CD4-positive, alpha-beta T cell treated with Interleukin-12 subunit alpha and Interleukin-12 subunit beta, for 1 hour (primary cell): ENCODE data around the gene PARL.
"Not testable (repeated sequence)": the region's sequence is repeated elsewhere in the genome, so short reads cannot be mapped to it uniquely, and the experiment has no call there.

Source experiments
- DNase-seq: peaks from one replicate; pipeline ENCODE4 v3.0.0-alpha.2; 2020

The PARL gene

GRCh38 chr3:183904833-183905780 is 20.4 kb upstream of the PARL start:
- DNase-seq, result no peak

DNA sequence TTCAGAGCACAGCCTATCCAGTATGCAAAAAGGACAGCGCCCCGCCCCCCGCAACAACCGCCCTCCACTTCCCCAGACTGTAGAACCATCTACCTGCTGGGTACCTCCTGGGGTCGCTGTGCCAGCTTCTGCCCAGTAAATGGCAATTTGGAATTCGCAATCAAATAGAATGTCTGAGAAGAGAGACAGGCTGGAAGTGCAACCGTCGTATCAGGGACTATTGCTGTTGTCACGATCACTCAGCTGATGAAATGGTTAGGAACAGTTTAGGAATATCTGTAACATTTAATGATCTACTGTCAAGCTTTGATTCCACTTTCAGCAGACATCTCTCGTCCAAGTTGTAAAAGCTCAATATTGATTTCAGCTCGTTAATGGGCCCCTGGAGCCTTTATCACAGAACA is 13.3 kb upstream of the PARL start:
- DNase-seq, result no peak

- DNase-seq, result no peak
Observed at GRCh38 chr3:183897606-183898005, 12.9 kb upstream of the PARL start.

DNA sequence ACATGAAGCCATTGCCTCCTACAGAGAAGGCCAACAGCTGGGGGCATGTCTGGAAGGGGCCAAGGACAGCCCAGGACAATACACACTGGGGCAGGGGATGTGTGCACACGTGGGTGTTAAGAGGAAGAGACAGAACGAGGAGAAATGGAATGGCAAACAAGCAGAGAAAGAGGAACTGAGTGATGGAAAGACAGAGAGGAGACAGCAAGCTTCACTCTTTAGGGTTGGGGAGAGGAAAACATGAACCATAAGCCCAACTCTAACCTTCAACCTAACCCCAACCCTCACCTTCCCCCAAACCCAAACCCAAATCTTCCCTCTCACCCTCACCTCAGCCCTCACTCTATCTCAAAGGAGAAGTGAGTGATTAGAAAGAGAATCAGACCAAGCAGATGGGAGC is 11.9 kb upstream of the PARL start:
- no peak for DNase-seq

DNA sequence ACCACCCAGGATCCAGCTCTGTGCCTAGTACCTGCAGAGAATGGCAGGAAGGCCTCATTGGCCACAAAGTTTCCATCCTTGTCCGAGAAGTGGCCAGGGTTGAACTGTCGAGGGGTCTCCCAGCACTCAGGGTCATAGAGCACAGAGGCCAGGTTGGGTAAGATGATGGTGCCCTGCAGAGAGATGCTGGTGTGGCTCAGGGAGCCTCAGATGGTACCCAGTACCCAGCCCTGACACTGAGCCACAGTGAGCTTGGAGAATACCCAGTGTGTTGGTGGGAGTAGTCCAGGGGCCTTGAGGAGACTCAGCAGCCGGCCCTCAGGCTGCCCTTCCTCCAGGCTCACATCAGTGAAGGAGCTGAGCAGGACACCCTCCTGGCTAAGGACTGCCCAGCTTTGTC is 11.5 kb upstream of the PARL start:
- no peak for DNase-seq

GRCh38 chr3:183895774-183896173 is 11.1 kb upstream of the PARL start:
- DNase-seq, result no peak

DNA sequence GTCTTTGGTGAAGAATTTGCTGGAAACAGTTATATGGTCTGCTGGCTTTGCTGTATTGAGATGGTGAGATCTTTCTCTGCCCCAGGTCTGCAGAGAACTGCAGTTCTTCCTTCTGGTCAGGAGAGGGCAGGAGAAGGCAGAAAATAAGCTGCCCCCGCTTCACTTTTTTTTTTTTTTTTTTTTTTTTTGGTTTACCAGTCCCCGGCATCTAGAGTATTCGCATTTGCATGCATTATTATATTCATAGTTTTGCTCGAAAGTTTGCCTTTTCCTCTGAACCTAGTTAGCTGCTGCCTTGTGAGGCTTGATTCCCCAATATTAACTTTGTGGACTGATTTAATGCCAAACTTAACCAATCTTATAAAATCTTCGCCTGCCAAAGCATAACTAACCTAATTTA is 10.6 kb upstream of the PARL start:
- peak; percentile 68 for DNase-seq

DNA sequence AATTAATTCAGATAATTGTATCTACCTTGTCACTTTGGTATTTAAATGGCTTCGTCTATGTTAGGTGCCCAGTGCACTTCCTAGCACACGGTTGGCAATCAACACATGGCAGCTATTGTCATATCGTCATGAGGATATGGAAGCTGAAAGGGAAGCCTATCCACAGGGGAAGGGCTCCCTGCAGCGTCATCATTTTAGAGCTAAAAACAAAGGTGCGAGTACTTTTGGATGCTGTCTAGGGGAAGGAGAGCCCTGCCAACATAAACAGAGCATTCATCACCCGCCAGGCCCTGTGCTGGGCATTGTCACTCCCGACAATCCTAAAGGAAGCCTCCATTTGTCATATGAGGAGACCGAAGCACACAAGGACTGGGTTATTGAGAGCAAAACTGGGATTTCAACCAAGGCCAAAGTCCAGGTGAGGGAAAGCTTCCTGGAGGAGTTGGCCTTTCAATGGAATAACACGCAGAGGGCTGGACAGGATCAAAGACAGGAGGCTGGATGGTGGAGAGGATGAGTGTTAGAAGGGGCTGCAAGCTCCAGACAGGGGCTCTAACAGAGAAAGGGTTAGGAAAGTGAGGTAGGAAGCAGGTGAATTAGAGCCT is 8.0 kb upstream of the PARL start:
- DNase-seq, result no peak

GRCh38 chr3:183885766-183886165 is 1.1 kb upstream of the PARL start:
- no peak for DNase-seq

- DNase-seq, result no peak
Observed at GRCh38 chr3:183884097-183884426, 618 bp downstream of the PARL start.

GRCh38 chr3:183883291-183884096 is 1.2 kb downstream of the PARL start:
- DNase-seq, result no peak

GRCh38 chr3:183880121-183880520 is 4.6 kb downstream of the PARL start:
- no peak for DNase-seq

DNA sequence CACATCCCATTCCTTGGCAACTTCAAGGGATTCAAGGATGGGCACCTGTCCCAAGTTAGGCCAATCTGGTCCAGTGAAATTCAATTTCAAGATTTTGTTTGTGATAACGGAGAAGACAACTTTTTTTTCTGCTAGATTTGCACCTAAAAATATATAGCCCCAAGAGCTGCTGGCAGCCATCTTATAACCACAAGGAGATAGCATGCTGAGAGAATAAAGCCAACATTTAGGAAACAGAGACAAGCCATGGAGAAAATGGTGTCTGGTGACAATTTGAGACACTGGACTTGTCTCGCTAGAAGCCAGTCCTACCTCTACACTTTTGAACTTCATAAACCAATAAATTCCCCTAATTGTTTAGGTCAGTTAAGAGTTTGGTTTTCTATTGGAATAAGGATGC is 5.4 kb downstream of the PARL start:
- DNase-seq, result no peak

DNA sequence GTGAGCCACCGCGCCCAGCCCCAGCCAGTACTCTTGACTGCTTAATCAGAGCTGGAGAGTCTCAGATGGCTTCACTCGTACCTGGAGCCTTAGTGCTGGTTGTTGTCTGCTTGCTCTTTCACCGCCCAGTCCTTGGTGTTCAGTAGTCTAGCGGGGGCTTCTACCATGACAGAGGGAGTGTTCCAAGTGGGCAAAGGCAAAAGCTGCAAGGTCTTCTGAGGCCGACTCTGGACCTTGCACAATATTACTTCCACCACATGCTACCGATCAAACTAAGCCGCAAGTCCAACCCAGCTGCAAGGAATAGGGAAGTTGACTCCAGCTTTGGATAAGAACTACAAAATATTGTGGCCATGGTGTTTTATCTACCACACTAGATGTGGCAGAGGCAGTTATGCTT is 6.6 kb downstream of the PARL start:
- DNase-seq, result peak; percentile 7

DNA sequence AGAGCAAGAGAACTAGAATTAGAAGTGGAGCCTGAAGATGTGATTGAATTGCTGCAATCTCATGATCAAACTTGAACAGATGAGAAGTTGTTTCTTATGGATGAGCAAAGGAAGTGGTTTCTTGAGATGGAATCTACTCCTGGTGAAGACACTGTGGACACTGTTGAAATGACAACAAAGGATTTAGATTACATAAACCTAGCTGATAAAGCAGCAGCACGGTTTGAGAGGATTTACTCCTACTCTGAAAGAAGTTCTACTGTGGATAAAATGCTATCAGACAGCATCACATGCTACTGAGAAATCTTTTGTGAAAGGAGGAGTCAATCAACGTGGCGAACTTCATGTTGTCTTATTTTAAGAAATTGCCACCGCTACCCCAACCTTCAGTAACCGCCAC is 7.5 kb downstream of the PARL start:
- DNase-seq, result not testable (repeated sequence)

DNA sequence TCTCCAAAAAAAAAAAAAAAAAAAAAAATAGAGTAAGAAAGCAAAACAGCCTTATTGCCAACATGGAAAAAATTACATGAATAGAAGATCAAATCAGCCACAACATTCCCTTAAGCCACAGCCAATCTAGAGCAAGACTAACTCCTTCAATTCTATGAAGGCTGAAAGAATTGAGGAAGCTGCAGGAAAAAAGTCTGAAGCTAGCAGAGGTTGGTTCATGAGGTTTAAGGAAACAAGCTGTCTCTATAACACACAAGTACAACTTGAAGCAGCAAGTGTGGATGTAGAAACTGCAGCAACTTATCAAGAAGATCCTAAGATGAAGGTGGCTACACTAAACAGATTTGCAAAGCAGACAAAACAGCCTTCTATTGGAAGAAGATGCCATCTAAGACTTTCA is 9.3 kb downstream of the PARL start:
- DNase-seq, result no peak

DNA sequence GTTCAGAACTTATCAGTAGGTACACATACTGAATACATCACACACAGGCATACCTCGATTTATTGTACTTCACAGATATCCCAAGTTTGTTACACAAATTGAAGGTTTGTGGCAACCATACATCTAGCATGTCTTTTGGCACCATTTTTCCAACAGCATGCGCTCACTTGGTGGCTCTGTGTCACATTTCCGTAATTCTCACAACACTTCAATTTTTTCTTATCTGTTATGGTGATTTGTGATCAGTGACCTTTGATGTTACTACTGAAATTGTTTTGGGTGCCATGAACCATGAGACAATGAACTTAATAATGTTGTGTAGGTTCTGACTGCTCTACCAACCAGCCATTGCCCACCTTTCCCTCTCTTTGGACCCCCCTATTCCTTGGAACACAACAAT is 10.8 kb downstream of the PARL start:
- DNase-seq, result no peak

DNA sequence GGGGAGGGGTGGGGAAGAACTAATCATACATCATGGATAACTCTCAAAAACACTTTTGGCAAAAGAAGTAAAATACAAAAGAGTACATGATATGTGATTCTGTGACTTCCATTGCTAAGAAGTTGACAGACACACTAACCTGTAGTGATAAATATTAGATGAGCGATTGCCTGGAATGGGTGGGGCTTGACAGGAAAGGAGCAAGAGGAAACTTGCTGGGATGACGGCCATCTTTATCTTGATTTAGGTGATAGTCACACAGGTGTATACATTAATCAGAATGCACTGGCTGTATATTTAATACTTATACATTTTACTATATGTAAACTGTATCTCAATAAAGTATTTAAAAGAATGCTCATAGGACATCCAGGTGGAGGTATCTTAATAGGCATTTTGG is 13.1 kb downstream of the PARL start:
- no peak for DNase-seq

DNA sequence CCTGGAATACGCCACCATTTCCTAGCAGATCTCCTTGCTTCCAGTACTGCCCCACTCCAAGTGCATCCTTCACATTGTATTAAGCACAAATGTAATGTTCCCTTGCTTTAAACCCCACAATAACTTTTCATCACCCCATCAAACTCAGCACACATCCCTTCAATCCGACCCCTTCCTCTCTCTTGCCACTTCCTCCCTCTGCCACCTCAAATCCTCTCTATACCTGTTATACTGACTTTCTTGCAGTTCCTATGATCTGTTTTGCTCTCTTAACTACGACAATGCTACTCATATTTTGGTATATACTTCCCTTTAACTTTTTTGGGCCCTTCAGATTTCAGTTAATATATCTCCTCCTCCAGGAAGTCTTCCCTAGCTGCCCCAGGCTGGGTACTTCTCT is 14.1 kb downstream of the PARL start:
- no peak for DNase-seq

DNA sequence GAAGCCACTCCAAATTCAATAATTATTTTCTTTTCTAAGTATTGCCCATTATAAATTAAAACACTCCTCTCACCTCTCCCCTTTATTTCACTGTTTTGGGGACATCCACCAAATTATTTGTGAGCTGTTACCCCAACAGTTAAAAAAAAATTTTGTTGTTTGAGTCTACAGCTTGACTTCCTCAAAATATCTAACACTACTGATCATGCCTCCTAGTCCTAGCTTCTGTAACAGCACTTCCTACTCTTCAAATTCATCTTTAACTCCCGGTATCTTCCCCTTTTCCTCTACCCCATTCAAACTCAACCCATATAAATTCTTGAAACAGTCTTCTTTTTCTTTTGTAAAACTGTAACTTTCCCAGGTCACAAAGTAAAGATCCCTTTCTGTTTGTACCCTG is 15.9 kb downstream of the PARL start:
- no peak for DNase-seq

- DNase-seq, result no peak
Observed at GRCh38 chr3:183862610-183863009, 22.1 kb downstream of the PARL start.

DNA sequence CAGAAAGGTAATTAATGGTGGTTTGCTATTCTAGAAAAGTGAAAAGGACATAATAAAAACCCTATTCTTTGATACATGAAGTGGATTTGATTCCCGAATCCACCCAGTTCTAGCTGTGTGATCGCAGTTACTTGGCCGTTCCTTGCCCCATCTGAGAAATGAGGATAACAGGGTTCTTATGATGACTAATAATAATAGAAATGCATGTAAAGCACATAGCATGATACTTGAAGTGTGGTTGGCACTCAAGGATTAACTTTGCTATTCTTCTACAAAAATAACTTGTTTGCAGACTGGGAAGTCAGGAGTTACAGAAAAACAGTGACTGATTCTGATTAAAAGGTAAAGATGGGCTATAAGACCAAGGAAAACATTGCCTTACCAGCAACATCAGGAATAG is 26.8 kb downstream of the PARL start:
- no peak for DNase-seq

DNA sequence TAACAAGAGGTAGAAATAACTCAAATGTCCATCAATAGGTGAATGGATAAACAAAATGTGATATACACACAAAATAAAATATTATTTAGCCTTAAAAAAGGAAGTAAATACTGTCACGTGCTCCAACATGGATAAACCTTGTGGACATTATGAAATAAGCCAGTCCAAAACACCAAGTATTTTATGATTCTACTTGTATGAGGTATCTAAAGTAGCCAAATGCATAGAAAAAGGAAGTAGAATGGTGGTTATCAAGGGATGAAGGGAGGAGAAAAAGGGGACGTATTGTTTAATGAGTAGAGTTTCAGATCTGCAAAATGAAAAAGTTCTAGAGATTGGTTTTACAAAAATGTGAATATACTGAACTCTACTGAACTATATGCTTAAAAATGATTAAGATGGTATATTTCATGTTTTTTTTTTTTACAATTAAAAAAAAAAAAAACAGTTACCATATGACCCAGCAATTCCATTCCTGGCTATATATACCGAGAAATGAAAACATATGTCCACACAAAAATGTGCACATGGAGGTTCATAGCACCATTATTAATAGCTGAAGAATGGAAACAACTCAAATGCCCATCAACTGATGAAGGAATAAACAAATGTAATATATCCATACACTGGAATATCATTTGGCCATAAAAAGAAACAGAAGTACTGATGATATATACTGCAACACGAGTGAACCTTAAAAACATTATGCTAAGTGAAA is 30.2 kb downstream of the PARL start:
- DNase-seq, result no peak
